ENCODE data around the gene KRABD2.

Gene KRABD2

DNA sequence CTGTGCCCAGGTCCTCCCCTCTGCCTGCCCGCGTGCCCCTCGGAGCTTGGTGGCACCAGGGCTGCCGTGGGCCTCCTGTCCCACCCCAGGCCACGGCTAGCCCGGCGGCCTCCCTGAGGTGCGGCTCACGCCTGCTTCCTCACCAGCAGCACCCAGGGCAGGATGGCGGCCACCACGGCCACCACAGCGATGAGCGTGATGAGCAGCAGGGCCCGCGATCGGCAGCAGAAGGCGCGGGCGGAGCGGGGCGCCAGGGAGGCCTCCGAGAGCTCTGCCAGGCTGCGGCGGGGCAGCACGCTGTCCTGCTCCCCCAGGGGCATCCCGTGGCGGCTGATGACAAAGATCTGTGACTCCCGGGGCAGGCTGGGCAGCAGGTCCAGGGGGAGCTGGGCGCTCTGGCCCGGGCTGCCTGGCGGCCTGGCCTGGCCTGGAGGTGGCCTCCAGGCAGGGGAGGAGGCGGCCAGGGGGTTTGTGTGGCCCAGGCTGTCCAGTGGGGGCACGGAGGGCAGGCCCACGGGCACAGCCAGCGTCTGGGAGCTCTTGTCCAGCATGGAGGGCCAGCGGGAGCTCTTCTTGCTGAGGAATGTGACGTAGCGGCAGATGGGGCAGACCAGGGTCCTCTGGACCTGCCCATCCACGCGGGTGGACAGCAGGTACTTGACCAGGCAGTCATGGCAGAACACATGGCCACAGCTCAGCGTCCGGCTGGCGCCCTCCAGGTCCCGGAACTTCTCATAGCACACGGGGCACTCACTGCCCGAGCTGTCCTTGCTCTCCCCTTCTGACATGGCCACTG, 16.4 kb upstream of the KRABD2 start:
- H3K27me3 Mint-ChIP-seq (ENCODE audit: insufficient read depth, low read depth, poor library complexity): peaks cover 2% of the 10 kb centered on the region
- H3K9me2 ChIP-seq (ENCODE audit: insufficient read depth): no peaks in the 10 kb centered on the region
- H3K79me2 ChIP-seq (replicated peaks; ENCODE audit: insufficient read depth): no peaks in the 10 kb centered on the region
- peak overlapping the region; percentile 59; the same call in 1 of the 2 replicates for H2AFZ ChIP-seq
- DNase-seq (ENCODE audit: low spot score) (no peak), ATAC-seq (no peak; the same call in 2 of the 3 replicates)
- H3K27me3 ChIP-seq (ENCODE audit: insufficient read depth): no peaks in the 10 kb centered on the region
- H3K4me1 ChIP-seq (ENCODE audit: insufficient read depth): 0 out of 2 replicates have a peak, but pooled peaks cover 4% of the 10 kb centered on the region
- no peaks in the 10 kb centered on the region for H4K20me1 ChIP-seq (replicated peaks; ENCODE audit: insufficient read depth)
- TF ChIP-seq JUNB (IDR thresholded peaks at IDR 0.05; ENCODE audit: unreplicated experiment): no peak
- no peak for TF ChIP-seq ZNF331 (CRISPR knock-in tag; IDR thresholded peaks at IDR 0.05; ENCODE audit: low read depth)
- no peak for TF ChIP-seq EZH2phosphoT487 (IDR thresholded peaks at IDR 0.05; ENCODE audit: unreplicated experiment)
- TF ChIP-seq, protein P1, sequence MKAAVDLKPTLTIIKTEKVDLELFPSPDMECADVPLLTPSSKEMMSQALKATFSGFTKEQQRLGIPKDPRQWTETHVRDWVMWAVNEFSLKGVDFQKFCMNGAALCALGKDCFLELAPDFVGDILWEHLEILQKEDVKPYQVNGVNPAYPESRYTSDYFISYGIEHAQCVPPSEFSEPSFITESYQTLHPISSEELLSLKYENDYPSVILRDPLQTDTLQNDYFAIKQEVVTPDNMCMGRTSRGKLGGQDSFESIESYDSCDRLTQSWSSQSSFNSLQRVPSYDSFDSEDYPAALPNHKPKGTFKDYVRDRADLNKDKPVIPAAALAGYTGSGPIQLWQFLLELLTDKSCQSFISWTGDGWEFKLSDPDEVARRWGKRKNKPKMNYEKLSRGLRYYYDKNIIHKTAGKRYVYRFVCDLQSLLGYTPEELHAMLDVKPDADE (IDR thresholded peaks at IDR 0.05): no peak
- TF ChIP-seq, protein P2, sequence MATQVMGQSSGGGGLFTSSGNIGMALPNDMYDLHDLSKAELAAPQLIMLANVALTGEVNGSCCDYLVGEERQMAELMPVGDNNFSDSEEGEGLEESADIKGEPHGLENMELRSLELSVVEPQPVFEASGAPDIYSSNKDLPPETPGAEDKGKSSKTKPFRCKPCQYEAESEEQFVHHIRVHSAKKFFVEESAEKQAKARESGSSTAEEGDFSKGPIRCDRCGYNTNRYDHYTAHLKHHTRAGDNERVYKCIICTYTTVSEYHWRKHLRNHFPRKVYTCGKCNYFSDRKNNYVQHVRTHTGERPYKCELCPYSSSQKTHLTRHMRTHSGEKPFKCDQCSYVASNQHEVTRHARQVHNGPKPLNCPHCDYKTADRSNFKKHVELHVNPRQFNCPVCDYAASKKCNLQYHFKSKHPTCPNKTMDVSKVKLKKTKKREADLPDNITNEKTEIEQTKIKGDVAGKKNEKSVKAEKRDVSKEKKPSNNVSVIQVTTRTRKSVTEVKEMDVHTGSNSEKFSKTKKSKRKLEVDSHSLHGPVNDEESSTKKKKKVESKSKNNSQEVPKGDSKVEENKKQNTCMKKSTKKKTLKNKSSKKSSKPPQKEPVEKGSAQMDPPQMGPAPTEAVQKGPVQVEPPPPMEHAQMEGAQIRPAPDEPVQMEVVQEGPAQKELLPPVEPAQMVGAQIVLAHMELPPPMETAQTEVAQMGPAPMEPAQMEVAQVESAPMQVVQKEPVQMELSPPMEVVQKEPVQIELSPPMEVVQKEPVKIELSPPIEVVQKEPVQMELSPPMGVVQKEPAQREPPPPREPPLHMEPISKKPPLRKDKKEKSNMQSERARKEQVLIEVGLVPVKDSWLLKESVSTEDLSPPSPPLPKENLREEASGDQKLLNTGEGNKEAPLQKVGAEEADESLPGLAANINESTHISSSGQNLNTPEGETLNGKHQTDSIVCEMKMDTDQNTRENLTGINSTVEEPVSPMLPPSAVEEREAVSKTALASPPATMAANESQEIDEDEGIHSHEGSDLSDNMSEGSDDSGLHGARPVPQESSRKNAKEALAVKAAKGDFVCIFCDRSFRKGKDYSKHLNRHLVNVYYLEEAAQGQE (IDR thresholded peaks at IDR 0.05; ENCODE audit: unreplicated experiment): no peak
- TF ChIP-seq POLR2AphosphoS5 (IDR thresholded peaks at IDR 0.05; ENCODE audit: low read depth): no peak
- TF ChIP-seq, protein P3, sequence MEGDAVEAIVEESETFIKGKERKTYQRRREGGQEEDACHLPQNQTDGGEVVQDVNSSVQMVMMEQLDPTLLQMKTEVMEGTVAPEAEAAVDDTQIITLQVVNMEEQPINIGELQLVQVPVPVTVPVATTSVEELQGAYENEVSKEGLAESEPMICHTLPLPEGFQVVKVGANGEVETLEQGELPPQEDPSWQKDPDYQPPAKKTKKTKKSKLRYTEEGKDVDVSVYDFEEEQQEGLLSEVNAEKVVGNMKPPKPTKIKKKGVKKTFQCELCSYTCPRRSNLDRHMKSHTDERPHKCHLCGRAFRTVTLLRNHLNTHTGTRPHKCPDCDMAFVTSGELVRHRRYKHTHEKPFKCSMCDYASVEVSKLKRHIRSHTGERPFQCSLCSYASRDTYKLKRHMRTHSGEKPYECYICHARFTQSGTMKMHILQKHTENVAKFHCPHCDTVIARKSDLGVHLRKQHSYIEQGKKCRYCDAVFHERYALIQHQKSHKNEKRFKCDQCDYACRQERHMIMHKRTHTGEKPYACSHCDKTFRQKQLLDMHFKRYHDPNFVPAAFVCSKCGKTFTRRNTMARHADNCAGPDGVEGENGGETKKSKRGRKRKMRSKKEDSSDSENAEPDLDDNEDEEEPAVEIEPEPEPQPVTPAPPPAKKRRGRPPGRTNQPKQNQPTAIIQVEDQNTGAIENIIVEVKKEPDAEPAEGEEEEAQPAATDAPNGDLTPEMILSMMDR (conservative IDR thresholded peaks at IDR 0.05; ENCODE audit: low read depth in 2 of 2): no peak
- TF ChIP-seq STAT1 (IDR thresholded peaks at IDR 0.05; ENCODE audit: unreplicated experiment): no peak
- TF ChIP-seq, protein P4, sequence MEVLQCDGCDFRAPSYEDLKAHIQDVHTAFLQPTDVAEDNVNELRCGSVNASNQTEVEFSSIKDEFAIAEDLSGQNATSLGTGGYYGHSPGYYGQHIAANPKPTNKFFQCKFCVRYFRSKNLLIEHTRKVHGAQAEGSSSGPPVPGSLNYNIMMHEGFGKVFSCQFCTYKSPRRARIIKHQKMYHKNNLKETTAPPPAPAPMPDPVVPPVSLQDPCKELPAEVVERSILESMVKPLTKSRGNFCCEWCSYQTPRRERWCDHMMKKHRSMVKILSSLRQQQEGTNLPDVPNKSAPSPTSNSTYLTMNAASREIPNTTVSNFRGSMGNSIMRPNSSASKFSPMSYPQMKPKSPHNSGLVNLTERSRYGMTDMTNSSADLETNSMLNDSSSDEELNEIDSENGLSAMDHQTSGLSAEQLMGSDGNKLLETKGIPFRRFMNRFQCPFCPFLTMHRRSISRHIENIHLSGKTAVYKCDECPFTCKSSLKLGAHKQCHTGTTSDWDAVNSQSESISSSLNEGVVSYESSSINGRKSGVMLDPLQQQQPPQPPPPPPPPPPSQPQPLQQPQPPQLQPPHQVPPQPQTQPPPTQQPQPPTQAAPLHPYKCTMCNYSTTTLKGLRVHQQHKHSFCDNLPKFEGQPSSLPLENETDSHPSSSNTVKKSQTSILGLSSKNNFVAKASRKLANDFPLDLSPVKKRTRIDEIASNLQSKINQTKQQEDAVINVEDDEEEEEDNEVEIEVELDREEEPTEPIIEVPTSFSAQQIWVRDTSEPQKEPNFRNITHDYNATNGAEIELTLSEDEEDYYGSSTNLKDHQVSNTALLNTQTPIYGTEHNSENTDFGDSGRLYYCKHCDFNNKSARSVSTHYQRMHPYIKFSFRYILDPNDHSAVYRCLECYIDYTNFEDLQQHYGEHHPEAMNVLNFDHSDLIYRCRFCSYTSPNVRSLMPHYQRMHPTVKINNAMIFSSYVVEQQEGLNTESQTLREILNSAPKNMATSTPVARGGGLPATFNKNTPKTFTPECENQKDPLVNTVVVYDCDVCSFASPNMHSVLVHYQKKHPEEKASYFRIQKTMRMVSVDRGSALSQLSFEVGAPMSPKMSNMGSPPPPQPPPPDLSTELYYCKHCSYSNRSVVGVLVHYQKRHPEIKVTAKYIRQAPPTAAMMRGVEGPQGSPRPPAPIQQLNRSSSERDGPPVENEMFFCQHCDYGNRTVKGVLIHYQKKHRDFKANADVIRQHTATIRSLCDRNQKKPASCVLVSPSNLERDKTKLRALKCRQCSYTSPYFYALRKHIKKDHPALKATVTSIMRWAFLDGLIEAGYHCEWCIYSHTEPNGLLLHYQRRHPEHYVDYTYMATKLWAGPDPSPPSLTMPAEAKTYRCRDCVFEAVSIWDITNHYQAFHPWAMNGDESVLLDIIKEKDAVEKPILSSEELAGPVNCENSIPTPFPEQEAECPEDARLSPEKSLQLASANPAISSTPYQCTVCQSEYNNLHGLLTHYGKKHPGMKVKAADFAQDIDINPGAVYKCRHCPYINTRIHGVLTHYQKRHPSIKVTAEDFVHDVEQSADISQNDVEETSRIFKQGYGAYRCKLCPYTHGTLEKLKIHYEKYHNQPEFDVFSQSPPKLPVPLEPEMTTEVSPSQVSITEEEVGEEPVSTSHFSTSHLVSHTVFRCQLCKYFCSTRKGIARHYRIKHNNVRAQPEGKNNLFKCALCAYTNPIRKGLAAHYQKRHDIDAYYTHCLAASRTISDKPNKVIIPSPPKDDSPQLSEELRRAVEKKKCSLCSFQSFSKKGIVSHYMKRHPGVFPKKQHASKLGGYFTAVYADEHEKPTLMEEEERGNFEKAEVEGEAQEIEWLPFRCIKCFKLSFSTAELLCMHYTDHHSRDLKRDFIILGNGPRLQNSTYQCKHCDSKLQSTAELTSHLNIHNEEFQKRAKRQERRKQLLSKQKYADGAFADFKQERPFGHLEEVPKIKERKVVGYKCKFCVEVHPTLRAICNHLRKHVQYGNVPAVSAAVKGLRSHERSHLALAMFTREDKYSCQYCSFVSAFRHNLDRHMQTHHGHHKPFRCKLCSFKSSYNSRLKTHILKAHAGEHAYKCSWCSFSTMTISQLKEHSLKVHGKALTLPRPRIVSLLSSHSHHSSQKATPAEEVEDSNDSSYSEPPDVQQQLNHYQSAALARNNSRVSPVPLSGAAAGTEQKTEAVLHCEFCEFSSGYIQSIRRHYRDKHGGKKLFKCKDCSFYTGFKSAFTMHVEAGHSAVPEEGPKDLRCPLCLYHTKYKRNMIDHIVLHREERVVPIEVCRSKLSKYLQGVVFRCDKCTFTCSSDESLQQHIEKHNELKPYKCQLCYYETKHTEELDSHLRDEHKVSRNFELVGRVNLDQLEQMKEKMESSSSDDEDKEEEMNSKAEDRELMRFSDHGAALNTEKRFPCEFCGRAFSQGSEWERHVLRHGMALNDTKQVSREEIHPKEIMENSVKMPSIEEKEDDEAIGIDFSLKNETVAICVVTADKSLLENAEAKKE (CRISPR knock-in tag; IDR thresholded peaks at IDR 0.05): no peak
- no peak for TF ChIP-seq CREB1 (CRISPR knock-in tag; IDR thresholded peaks at IDR 0.05; ENCODE audit: low read depth)
- TF ChIP-seq NANOG (IDR thresholded peaks at IDR 0.05; ENCODE audit: borderline replicate concordance): no peak
- no peak for TF ChIP-seq ZNF114 (CRISPR knock-in tag; IDR thresholded peaks at IDR 0.05)
- no peak for TF ChIP-seq EZH2 (IDR thresholded peaks at IDR 0.05; ENCODE audit: low read depth, unreplicated experiment)
- H3K36me3 Mint-ChIP-seq (ENCODE audit: low read depth): no peaks in the 10 kb centered on the region
- no peak overlapping the region for H3K27ac ChIP-seq (ENCODE audit: low read depth)
- H3K4me2 ChIP-seq: no peak overlapping the region
- H3K4me1 Mint-ChIP-seq: no peaks in the 10 kb centered on the region
- no peak overlapping the region for H3K27ac Mint-ChIP-seq
- no peaks in the 10 kb centered on the region; the same call in 1 of the 2 replicates for H3F3A ChIP-seq (replicated peaks; ENCODE audit: low read depth)
- no peaks in the 10 kb centered on the region for H3K9me3 Mint-ChIP-seq
- H3K4me3 ChIP-seq: no peak overlapping the region
- H3K4me3 Mint-ChIP-seq: no peak overlapping the region
- no peaks in the 10 kb centered on the region for H3K36me3 ChIP-seq (ENCODE audit: insufficient read depth)

All from GM23338 (cell line).